Activated T-cell treated with anti-CD3 and anti-CD28 coated beads, Interleukin-2, amount 50 U/mL, for 48 hours (primary cell): ENCODE data around the gene CCNJL.

Experiments used
- DNase-seq, 2 experiments: peaks; one replicate each; pipeline ENCODE4 v3.0.0-alpha.2; 2020

CCNJL gene

DNA sequence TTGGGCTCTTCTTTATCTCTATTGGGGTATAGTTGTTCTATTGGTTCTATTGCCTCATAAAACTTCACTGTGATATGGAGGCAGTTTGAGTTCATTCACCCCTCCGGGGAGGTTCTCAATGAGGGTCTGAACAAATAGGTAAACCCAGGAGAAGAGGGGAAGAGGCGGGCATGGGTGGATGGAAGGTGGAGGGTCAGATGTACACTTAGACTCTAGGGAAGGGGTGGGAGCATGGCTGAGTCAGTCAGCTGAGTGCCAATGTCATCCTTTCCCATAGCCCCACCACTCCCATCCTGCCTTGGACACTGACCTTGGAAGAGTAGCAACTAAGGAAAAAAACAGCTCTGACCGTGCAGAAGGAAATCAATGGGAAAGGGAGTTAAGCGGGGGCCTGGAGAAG lies 93.0 kb downstream of the CCNJL start:
- no peak for DNase-seq

DNA sequence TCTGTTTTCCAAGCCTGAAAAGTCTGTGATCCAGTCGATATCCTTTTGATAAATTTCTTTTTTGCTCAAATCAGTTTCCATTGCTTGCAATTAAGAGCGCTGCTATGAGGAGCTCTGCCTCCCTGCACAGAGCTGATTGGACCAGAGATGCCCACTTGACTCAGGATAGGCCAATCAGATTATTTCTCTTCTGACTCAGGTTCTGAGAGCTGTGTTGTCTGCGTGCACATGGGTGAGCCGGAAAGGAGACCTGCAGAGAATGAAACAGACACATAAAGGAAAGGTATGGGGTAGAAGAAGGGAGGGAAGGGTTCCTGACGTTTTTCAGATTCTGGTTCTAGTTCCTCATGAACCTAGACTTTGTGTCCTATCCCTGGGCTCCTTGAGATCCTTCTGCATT lies 98.8 kb downstream of the CCNJL start:
- DNase-seq: no peak

DNA sequence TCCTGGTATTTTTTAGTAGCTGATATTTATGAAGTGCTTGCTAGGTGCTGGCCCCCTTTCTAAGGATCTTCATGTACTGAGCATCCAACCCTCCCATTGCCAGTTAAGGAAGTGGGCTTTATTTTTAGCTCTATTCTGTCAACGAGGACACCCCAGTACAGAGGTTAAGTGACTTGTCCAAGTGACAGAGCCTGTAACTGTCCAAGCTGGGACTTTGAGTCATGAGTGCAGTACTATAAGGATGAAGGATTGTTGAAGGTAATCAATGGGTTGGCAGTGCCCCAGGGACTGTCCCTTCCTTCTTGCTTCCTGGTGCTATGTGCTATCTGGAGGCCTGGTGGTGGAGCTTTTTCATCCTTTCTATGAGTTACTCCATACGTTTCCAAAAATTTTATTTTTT lies 101.0 kb downstream of the CCNJL start:
- DNase-seq: no peak

DNA sequence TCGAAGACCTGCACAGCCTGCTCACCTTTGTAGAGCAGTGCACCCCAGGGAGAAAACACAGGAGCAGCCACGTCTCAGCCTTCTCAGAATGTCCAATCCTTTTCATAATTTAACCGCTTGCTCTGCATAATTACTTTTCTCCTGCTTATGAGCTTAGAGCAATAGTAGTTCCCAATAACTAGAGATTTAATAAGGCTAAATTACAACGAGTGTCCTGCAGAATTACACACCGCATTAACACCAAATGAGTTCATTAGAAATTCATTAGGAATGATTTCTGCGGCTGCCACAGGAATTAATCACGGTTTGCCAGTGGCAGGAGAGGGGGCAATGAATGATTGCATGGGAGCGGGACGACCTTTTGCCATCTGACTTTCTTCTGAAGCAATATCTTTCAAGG lies 101.8 kb downstream of the CCNJL start:
- DNase-seq: no peak

DNA sequence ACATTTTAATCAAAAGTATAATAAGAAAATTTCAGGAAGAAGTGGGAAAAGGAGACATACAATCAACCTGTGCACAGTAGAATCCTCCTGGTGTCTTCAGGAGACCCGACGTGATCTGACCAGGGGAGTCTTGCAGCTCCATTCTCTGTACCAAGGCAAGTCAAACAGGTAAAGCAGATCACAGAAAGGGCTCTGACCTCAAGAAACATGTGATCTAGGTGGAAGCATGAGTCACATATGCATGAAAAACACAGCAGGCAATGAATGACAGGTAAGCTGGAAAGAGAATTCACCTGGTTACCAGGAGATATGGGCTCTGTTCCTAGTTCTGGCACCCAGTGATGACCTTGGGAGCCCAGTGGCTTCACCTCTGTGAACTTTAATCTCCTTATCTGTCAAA lies 102.4 kb downstream of the CCNJL start:
- no peak for DNase-seq

DNA sequence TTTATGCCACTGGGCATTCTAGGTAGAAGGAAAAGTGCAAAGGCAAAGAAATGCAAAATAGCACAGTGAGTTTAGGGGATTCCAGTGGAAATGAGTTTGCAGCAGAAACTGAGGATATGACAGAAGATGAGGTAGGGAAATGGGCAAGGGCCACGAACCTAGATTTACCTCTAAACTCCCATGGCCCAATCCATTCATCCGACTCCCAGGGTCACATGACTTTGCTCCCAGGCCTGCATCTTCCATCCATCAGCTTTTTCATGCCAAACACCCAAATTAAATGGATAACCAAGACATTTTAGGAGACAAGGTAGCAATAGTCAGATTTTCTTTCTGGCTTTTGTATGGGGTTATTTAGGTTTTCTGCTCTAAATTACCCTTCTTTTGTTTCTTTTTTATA lies 105.3 kb downstream of the CCNJL start:
- no peak for DNase-seq
